GM12878 (cell line): Measurements from ENCODE around the gene CCDC66. TPM values are rescaled to one million over a fixed set of nuclear protein-coding genes. Genes with fewer than 3 reads are reported as not detected.

Source experiments
- ATAC-seq: fragments of 200-7000 bp; cut with Tn5 transposase; 3 replicates; pipeline ENCODE4 v1.9.1; 2020; ENCODE audit warnings: mild to moderate bottlenecking, moderate library complexity
- BruUV-seq: library from RNA; stranded (reverse); fragments of 400-500 nt; replicated peaks from 2 replicates; lab custom pipeline; 2021; lab: Mats Ljungman, UMichigan
- CTCF ChIA-PET: fragments of 300-600 bp; sonication (Branson Sonifier 250); formaldehyde crosslinking; extraction: SDS; loops from one replicate; lab custom pipeline; 2021; ENCODE audit warnings: inconsistent platforms; lab: Yijun Ruan, JAX
- POLR2A ChIA-PET: fragments of 350-600 bp; formaldehyde crosslinking; extraction: SDS; loops from one replicate; lab custom pipeline; 2021; ENCODE audit warnings: inconsistent platforms; lab: Charles Lee
- RAD21 ChIA-PET: fragments of 300-600 bp; sonication (Branson Sonifier 250); formaldehyde crosslinking; loops from one replicate; lab custom pipeline; 2023; ENCODE audit warnings: antibody characterized with exemption; ENCODE audit not compliant: unreplicated experiment; lab: Charles Lee
- SMC1A ChIA-PET: fragments of 300-600 bp; sonication (Branson Sonifier 250); formaldehyde crosslinking; loops from one replicate; lab custom pipeline; 2023; ENCODE audit not compliant: unreplicated experiment, uncharacterized antibody; lab: Charles Lee
- DNase-seq: peaks from one replicate; pipeline ENCODE4 v3.0.0-alpha.2; 2011; ENCODE audit warnings: low read depth, low spot score
- FAIRE-seq: peaks from 3 replicates; lab custom pipeline; 2011; peaks lifted over from hg19 to GRCh38; lab: Jason Lieb, UNC
- H2AFZ ChIP-seq: 2 replicates; pipeline ENCODE4 v1.6.0; 2011; ENCODE audit warnings: low read depth, low read length, control low read depth; ENCODE audit not compliant: control insufficient read depth
- H3K27ac ChIP-seq: 2 replicates; pipeline ENCODE4 v1.5.1; 2011; ENCODE audit warnings: control low read depth; ENCODE audit not compliant: control insufficient read depth, insufficient read depth
- H3K27me3 ChIP-seq, 2 experiments: replicated peaks in 1 of 2; 2 replicates each; pipeline versions ENCODE4 v1.6.0 to v1.6.1; 2011; ENCODE audit warnings: low read length in 1 of 2; ENCODE audit not compliant: control insufficient read depth in 2 of 2, insufficient read depth in 2 of 2
- H3K36me3 ChIP-seq, 2 experiments: 2 replicates each; pipeline ENCODE4 v1.5.1; 2011; ENCODE audit warnings: low read length in 1 of 2; ENCODE audit not compliant: control insufficient read depth in 2 of 2, insufficient read depth in 2 of 2
- H3K4me1 ChIP-seq: 2 replicates; pipeline ENCODE4 v1.6.1; 2011; ENCODE audit warnings: mild to moderate bottlenecking, low read length, moderate library complexity, mixed read lengths; ENCODE audit not compliant: control insufficient read depth, insufficient read depth
- H3K4me2 ChIP-seq: 2 replicates; pipeline ENCODE4 v1.6.0; 2011; ENCODE audit warnings: control low read depth; ENCODE audit not compliant: control insufficient read depth, insufficient read depth
- H3K4me3 ChIP-seq: fragments of 200-600 bp; sonication (generic); 2 replicates; pipeline ENCODE4 v1.5.1; 2016
- H3K79me2 ChIP-seq: 2 replicates; pipeline ENCODE4 v1.6.0; 2011; ENCODE audit warnings: low read length; ENCODE audit not compliant: control insufficient read depth, insufficient read depth
- H3K9ac ChIP-seq: 2 replicates; pipeline ENCODE4 v1.8.0; 2011; ENCODE audit warnings: low read length, control low read depth, mixed read lengths; ENCODE audit not compliant: control insufficient read depth, insufficient read depth
- H3K9me3 ChIP-seq: replicated peaks from 3 replicates; pipeline ENCODE4 v1.5.1; 2011; ENCODE audit warnings: mild to moderate bottlenecking, low read length; ENCODE audit not compliant: control insufficient read depth, insufficient read depth
- H4K20me1 ChIP-seq: 2 replicates; pipeline ENCODE4 v1.6.0; 2011; ENCODE audit not compliant: control insufficient read depth, insufficient read depth
- BHLHE40 ChIP-seq, 2 experiments: fragments of 450-650 bp in 1 of 2; IDR thresholded peaks; 2 replicates each; pipeline ENCODE4 v1.6.1; 2011 to 2017; ENCODE audit warnings: low read depth in 2 of 2, borderline replicate concordance in 1 of 2, improper control_type of control experiment in 1 of 2, low read length in 1 of 2, mild to moderate bottlenecking in 1 of 2
- EZH2 ChIP-seq: IDR thresholded peaks from 2 replicates; pipeline ENCODE4 v1.6.1; 2012; ENCODE audit warnings: low read depth, mild to moderate bottlenecking, control low read depth, inconsistent platforms, low read length, borderline replicate concordance; ENCODE audit not compliant: control insufficient read depth
- RUNX3 ChIP-seq: IDR thresholded peaks from 2 replicates; pipeline ENCODE4 v1.6.1; 2012; ENCODE audit warnings: low read length, inconsistent platforms
- WGBS: methylation state at CpG from one replicate; pipeline ENCODE4 v1.1.6; 2016; ENCODE audit warnings: low lambda C conversion rate; ENCODE audit not compliant: insufficient replicate concordance, insufficient coverage; ENCODE audit errors: missing lambda C conversion rate; 5-methylcytosine and 5-hydroxymethylcytosine counted together
- in situ Hi-C: fragments of 300-500 bp; cut with MboI; formaldehyde crosslinking; loops from 9 replicates; pipeline ENCODE4 v1.14.3; 2018; ENCODE audit warnings: mixed read lengths
- intact Hi-C: fragments of 100-400 bp; cut with micrococcal nuclease; formaldehyde crosslinking; loops from one replicate; pipeline ENCODE4 v1.14.2; 2022; ENCODE audit not compliant: unreplicated experiment
- polyA plus RNA-seq, 11 experiments: library from polyadenylated mRNA; depleted of rRNA in 4 of 11; unstranded in 6 of 11; stranded (reverse) in 5 of 11; fragments of >200 nt; fragmentation: Nextera tagmentation in 4 of 11; fragmentation: Illumina TruSeq in 1 of 11; extraction: Ambion mirVana in 4 of 11; extraction: Trizol in 1 of 11; gene quantifications; 1 replicate in 1 of 11; 2 replicates in 10 of 11; pipeline versions ENCODE4 v1.2.1 to v1.2.3, GENCODE V29; 2011 to 2016; ENCODE audit warnings: inconsistent platforms in 2 of 11, missing spikeins in 2 of 11, low read depth in 1 of 11
- total RNA-seq, 4 experiments: library from RNA; depleted of rRNA in 3 of 4; stranded (reverse); fragments of >200 nt in 3 of 4; fragmentation: Illumina TruSeq in 1 of 4; extraction: Trizol in 1 of 4; gene quantifications; 2 replicates each; pipeline versions ENCODE4 v1.2.1 to v1.2.3, GENCODE V29; 2013 to 2021
- TF ChIP-seq, protein P1 (sequence below): fragments of 450-650 bp; IDR thresholded peaks from 2 replicates; pipeline ENCODE4 v1.6.1; 2017; ENCODE audit warnings: mild to moderate bottlenecking, moderate library complexity

The CCDC66 gene
- total and polyA plus RNA-seq, 10 of the 15 experiments (the other 5 are each of a cell fraction or from before 2014, with no cell fraction given), result 9.4 to 31.9 (median 18.1) TPM

- H2AFZ ChIP-seq, result no peak overlapping the region
- DNase-seq (no peak), ATAC-seq (no peak), FAIRE-seq (no peak)
- no peak for TF ChIP-seq BHLHE40 (IDR thresholded peaks at IDR 0.05; ENCODE audit: borderline replicate concordance in 1 of 2, low read depth in 2 of 2, low read length in 1 of 2)
- TF ChIP-seq EZH2, result no peak
- TF ChIP-seq RUNX3, result no peak
- TF ChIP-seq, protein P1, sequence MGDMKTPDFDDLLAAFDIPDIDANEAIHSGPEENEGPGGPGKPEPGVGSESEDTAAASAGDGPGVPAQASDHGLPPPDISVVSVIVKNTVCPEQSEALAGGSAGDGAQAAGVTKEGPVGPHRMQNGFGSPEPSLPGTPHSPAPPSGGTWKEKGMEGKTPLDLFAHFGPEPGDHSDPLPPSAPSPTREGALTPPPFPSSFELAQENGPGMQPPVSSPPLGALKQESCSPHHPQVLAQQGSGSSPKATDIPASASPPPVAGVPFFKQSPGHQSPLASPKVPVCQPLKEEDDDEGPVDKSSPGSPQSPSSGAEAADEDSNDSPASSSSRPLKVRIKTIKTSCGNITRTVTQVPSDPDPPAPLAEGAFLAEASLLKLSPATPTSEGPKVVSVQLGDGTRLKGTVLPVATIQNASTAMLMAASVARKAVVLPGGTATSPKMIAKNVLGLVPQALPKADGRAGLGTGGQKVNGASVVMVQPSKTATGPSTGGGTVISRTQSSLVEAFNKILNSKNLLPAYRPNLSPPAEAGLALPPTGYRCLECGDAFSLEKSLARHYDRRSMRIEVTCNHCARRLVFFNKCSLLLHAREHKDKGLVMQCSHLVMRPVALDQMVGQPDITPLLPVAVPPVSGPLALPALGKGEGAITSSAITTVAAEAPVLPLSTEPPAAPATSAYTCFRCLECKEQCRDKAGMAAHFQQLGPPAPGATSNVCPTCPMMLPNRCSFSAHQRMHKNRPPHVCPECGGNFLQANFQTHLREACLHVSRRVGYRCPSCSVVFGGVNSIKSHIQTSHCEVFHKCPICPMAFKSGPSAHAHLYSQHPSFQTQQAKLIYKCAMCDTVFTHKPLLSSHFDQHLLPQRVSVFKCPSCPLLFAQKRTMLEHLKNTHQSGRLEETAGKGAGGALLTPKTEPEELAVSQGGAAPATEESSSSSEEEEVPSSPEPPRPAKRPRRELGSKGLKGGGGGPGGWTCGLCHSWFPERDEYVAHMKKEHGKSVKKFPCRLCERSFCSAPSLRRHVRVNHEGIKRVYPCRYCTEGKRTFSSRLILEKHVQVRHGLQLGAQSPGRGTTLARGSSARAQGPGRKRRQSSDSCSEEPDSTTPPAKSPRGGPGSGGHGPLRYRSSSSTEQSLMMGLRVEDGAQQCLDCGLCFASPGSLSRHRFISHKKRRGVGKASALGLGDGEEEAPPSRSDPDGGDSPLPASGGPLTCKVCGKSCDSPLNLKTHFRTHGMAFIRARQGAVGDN, result no peak
- H3K9ac ChIP-seq, result no peak overlapping the region
- no peaks in the 10 kb centered on the region for H3K27me3 ChIP-seq
- no peaks in the 10 kb centered on the region for H3K79me2 ChIP-seq
- H3K9me3 ChIP-seq, result peaks cover 1% of the 10 kb centered on the region; the same call in 1 of the 3 replicates
- ChIA-PET SMC1A (no interaction called here), POLR2A (interaction anchor here (1.2 kb wide), 1 partner anchor 17 kb away, joined by 3 read pairs; no protein-coding TSS in a partner anchor), RAD21 (no interaction called here), CTCF (no interaction called here)
- no peaks in the 10 kb centered on the region for H4K20me1 ChIP-seq
- no peaks in the 10 kb centered on the region for H3K4me1 ChIP-seq
- BruUV-seq, result no TSS peak
- intact Hi-C loops (no loop called here), in situ Hi-C loops (no loop called here)
- peaks cover 1 to 24% of the 10 kb centered on the region in 2 experiments for H3K36me3 ChIP-seq
- H3K4me3 ChIP-seq, result no peak overlapping the region
- no peak overlapping the region for H3K4me2 ChIP-seq
- no peak overlapping the region for H3K27ac ChIP-seq
- WGBS, result 100% methylated on average over 1 of the region's 1 CpG
These were observed 98.7 kb downstream of the CCDC66 start for GRCh38 chr3:56655709-56656108.
